Ovary (tissue), 9 donors: ENCODE measurements around the gene RBFOX2. TPM values are rescaled to one million over a fixed set of nuclear protein-coding genes. Genes with fewer than 3 reads are reported as not detected.

ENCODE experiments used
- DNase-seq, 5 donors: peaks; one replicate each; pipeline ENCODE4 v3.0.0-alpha.2; 2019 to 2020
- H3K27ac ChIP-seq, 2 donors: fragments of 200-600 bp; one replicate each; pipeline versions ENCODE4 v1.5.1 to v1.8.0; 2019 to 2022
- H3K27me3 ChIP-seq: fragments of 200-600 bp; one replicate; pipeline ENCODE4 v1.8.0; 2022
- H3K36me3 ChIP-seq: fragments of 200-600 bp; sonication (generic); one replicate; pipeline ENCODE4 v1.5.1; 2019
- H3K4me1 ChIP-seq: one replicate; pipeline ENCODE4 v1.8.1; 2013; ENCODE audit warnings: mild to moderate bottlenecking, moderate library complexity; ENCODE audit not compliant: insufficient read depth
- H3K4me3 ChIP-seq: fragments of 200-600 bp; sonication (generic); one replicate; pipeline ENCODE4 v1.5.1; 2017
- H3K9me3 ChIP-seq, 2 donors: fragments of 200-600 bp in 1 of 2; sonication (generic) in 1 of 2; one replicate each; pipeline versions ENCODE4 v1.5.1 to v1.8.1; 2013 to 2019; ENCODE audit warnings: mild to moderate bottlenecking in 1 of 2, moderate library complexity in 1 of 2
- CTCF ChIP-seq, 3 donors: fragments of 450-650 bp in 2 of 3; fragments of 200-600 bp in 1 of 3; IDR thresholded peaks; one replicate each; pipeline versions ENCODE4 v1.5.1 to v1.8.0; 2016 to 2022; ENCODE audit warnings: antibody characterized with exemption in 3 of 3, mild to moderate bottlenecking in 1 of 3
- EP300 ChIP-seq: sonication (generic); formaldehyde crosslinking; IDR thresholded peaks from one replicate; pipeline ENCODE4 v1.6.1; 2017; ENCODE audit warnings: antibody characterized with exemption
- POLR2A ChIP-seq: fragments of 450-650 bp; IDR thresholded peaks from one replicate; pipeline ENCODE4 v1.6.1; 2017; ENCODE audit warnings: antibody characterized with exemption, mild to moderate bottlenecking, moderate library complexity
- WGBS, 3 donors: extraction: QIAGEN DNeasy Blood & Tissue Kit in 1 of 3; methylation state at CpG; one replicate each; pipeline versions ENCODE4 v1.1.5 to v1.1.7; 2013 to 2017; 5-methylcytosine and 5-hydroxymethylcytosine counted together
- intact Hi-C, 4 donors: fragments of 100-400 bp; cut with DNase I; formaldehyde crosslinking; loops; one replicate each; pipeline versions ENCODE4 v1.11.0 to v1.15.1; 2022 to 2023
- polyA plus RNA-seq, 2 donors: library from polyadenylated mRNA; stranded (reverse); fragments of 200-250 nt in 1 of 2; fragments of 350-450 nt in 1 of 2; fragmentation: Illumina TruSeq in 1 of 2; extraction: RNeasy Lipid Tissue Mini Kit (QIAGEN cat#74804) in 1 of 2; gene quantifications; one replicate each; pipeline ENCODE4 v1.2.3, GENCODE V29; 2013 to 2014
- total RNA-seq, 7 donors: library from RNA; depleted of rRNA in 2 of 7; stranded (reverse); fragments of >200 nt in 2 of 7; fragmentation: NEBNext Ultra II Directional in 3 of 7; extraction: Animal tissue kit (Norgen Biotek cat#: 25700) in 3 of 7; gene quantifications; one replicate each; pipeline versions ENCODE4 v1.1.0 to v1.2.4, GENCODE V29; 2016 to 2023
- donor health status: DM: no; HTN: no; CAD: no; lungs with moderate emphysema.
- donor health status: DM: no; HTN: no; CAD: no.
- donor health status: Bipolar disorder and iron deficiency.
- donor health status: DM: yes; HTN: yes; CAD: no.
- donor health status: DM: no; HTN: no; CAD: no.
- donor health status: DM: yes; HTN: yes; CAD: no.

The RBFOX2 gene
- total and polyA plus RNA-seq, 9 donors, result 68.7 to 140 (median 128) TPM

GRCh38 chr22:35688913-35689675 is 339.5 kb downstream of the RBFOX2 start:
- TF ChIP-seq POLR2A (no peak), CTCF (IDR thresholded peaks at IDR 0.05) (no peak), EP300 (no peak)
- no peak for DNase-seq
- no peaks in the 10 kb centered on the region for H3K9me3 ChIP-seq
- H3K27me3 ChIP-seq, result no peaks in the 10 kb centered on the region
- no peak overlapping the region for H3K4me3 ChIP-seq
- 79 to 87% (median 82%) methylated on average over 10 of the region's 10 CpGs for WGBS, 3 donors
- no peaks in the 10 kb centered on the region for H3K4me1 ChIP-seq
- no peak overlapping the region for H3K27ac ChIP-seq
- intact Hi-C loops, result no loop called here
- H3K36me3 ChIP-seq, result no peaks in the 10 kb centered on the region

Other genes with a start within 250 kb of the RBFOX2 start
- 10 to 100 TPM; 15.4 to 23.0 (median 18.6) TPM for gene APOL3, start 131.9 kb upstream of the RBFOX2 start, total RNA-seq
- 10 to 100 TPM; 19.6 to 62.1 TPM for gene APOL3, start 131.9 kb upstream of the RBFOX2 start, polyA plus RNA-seq
- gene APOL4, start 173.0 kb upstream of the RBFOX2 start, total RNA-seq, result 10 to 100 TPM in 3 of 7 donors, 1 to 10 TPM in 2, under 1 TPM in 2; 0.31 to 18.6 (median 7.3) TPM
- 1 to 10 TPM; 5.6 to 8.5 TPM for gene APOL4, start 173.0 kb upstream of the RBFOX2 start, polyA plus RNA-seq
- gene APOL2, start 210.7 kb upstream of the RBFOX2 start, total RNA-seq, result 10 to 100 TPM; 21.8 to 38.1 (median 28.2) TPM
- 10 to 100 TPM; 13.6 to 33.7 TPM for gene APOL2, start 210.7 kb upstream of the RBFOX2 start, polyA plus RNA-seq
- 10 to 100 TPM; 11.4 to 59.3 (median 34.4) TPM for gene APOL1, start 224.3 kb upstream of the RBFOX2 start, total RNA-seq
- 10 to 100 TPM; 26.5 to 75.9 TPM for gene APOL1, start 224.3 kb upstream of the RBFOX2 start, polyA plus RNA-seq